Mucosa of descending colon (tissue), 3 donors: Measurements from ENCODE around the gene MTRF1L. TPM values are rescaled to one million over a fixed set of nuclear protein-coding genes. Genes with fewer than 3 reads are reported as not detected.

Experiments used
- ATAC-seq: fragments of 200-7000 bp; cut with Tn5 transposase; one replicate; pipeline ENCODE4 v1.9.1; 2020; ENCODE audit warnings: mild to moderate bottlenecking, moderate library complexity
- DNase-seq, 3 donors: peaks; one replicate each; pipeline ENCODE4 v3.0.0-alpha.2; 2020
- H3K36me3 ChIP-seq: fragments of 200-600 bp; one replicate; pipeline ENCODE4 v1.8.0; 2021; ENCODE audit warnings: low read depth, mild to moderate bottlenecking
- H3K4me1 ChIP-seq: fragments of 200-600 bp; one replicate; pipeline ENCODE4 v1.8.0; 2021; ENCODE audit warnings: low read depth, mild to moderate bottlenecking
- H3K4me3 ChIP-seq: fragments of 200-600 bp; one replicate; pipeline ENCODE4 v1.8.0; 2021; ENCODE audit warnings: mild to moderate bottlenecking
- H3K9me3 ChIP-seq: fragments of 200-600 bp; one replicate; pipeline ENCODE4 v1.8.0; 2021; ENCODE audit warnings: mild to moderate bottlenecking
- intact Hi-C, 2 donors: fragments of 100-400 bp; cut with DNase I in 1 of 2; cut with micrococcal nuclease in 1 of 2; formaldehyde crosslinking; loops; one replicate each; pipeline versions ENCODE4 v1.11.0 to v1.11.1; 2022; cut with DNase I, micrococcal nuclease
- total RNA-seq, 3 donors: library from RNA; stranded (reverse); fragmentation: NEBNext Ultra II Directional in 2 of 3; extraction: Animal tissue kit (Norgen Biotek cat#: 25700) in 2 of 3; gene quantifications; one replicate each; pipeline versions ENCODE4 v1.2.1 to v1.2.4, GENCODE V29; 2021 to 2023
- TF ChIP-seq, protein P1 (sequence below): fragments of 200-600 bp; IDR thresholded peaks from one replicate; pipeline ENCODE4 v1.8.0; 2022; ENCODE audit warnings: antibody characterized with exemption, mild to moderate bottlenecking
- donor health status: DM: no; HTN: no; CAD: no; lungs with moderate emphysema.
- donor health status: DM: no; HTN: no; CAD: no.
- donor health status: DM: no; HTN: yes; CAD: no.

The MTRF1L gene
- total RNA-seq, 3 donors from 2014 or later: 21.8 to 30.7 (median 22.2) TPM

DNA sequence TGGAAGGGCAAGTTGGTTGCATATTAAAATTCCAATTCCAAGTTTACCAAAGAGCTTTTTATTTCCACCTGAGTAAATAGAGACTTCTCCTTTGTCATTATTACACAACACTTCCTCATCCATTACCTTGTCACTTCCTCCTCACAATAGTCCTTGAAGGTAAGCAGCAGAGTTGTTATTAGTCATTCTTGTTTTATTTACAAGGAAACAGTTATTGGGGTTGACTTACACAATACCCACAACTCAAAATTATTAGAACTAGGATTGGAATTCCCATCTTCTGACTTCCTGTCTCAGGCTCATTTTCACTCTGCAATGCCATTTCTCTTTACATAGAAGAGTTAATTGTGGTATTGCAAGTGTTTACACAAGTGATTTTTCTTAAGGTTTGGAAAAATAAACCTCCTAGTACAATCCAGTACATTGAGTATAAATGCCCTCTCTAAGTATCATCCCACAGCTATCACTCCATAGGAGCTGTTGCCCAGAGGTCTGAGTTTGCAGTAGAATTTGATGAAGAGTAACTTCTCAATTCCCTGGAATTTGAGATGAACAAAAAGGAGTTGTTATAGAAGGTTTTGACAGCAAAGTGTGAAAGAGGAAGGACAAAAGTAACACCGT is 28.9 kb upstream of the MTRF1L start:
- intact Hi-C loops: loop anchor here in 1 of 2 donors (10.0 kb wide), 1 partner anchor 483 kb away; no protein-coding TSS in a partner anchor
- peak; percentile 44 for ATAC-seq
- Histone ChIP-seq H3K9me3 (no peaks in the 10 kb centered on the region), H3K4me3 (no peak overlapping the region), H3K36me3 (no peaks in the 10 kb centered on the region), H3K4me1 (peaks cover 10% of the 10 kb centered on the region)
- no peak for DNase-seq
- TF ChIP-seq, protein P1, sequence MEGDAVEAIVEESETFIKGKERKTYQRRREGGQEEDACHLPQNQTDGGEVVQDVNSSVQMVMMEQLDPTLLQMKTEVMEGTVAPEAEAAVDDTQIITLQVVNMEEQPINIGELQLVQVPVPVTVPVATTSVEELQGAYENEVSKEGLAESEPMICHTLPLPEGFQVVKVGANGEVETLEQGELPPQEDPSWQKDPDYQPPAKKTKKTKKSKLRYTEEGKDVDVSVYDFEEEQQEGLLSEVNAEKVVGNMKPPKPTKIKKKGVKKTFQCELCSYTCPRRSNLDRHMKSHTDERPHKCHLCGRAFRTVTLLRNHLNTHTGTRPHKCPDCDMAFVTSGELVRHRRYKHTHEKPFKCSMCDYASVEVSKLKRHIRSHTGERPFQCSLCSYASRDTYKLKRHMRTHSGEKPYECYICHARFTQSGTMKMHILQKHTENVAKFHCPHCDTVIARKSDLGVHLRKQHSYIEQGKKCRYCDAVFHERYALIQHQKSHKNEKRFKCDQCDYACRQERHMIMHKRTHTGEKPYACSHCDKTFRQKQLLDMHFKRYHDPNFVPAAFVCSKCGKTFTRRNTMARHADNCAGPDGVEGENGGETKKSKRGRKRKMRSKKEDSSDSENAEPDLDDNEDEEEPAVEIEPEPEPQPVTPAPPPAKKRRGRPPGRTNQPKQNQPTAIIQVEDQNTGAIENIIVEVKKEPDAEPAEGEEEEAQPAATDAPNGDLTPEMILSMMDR: no peak

DNA sequence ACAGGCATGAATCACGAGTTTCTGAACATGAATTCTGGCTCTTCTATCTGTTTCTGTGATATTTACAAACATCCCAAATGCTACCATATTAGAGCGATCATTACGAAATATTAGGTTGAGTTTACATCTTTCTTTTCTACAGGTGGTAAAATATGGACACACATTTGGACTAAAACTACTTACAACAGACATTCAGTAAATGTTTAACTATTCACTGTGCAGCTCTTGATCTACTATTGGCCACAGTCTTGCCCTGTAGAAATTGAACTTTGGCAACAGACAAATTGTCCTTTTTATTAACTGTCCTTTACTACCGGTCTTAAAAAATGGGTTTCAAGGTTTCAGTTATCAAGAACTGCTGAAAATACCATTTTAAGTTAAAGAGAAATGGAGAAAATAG is 26.5 kb upstream of the MTRF1L start:
- Histone ChIP-seq H3K9me3 (no peaks in the 10 kb centered on the region), H3K4me3 (no peak overlapping the region), H3K4me1 (peaks cover 10% of the 10 kb centered on the region), H3K36me3 (no peaks in the 10 kb centered on the region)
- no peak for ATAC-seq
- intact Hi-C loops: loop anchor here in 1 of 2 donors (10.0 kb wide), 1 partner anchor 164 kb away; no protein-coding TSS in a partner anchor
- TF ChIP-seq, protein P1: no peak
- DNase-seq: no peak

DNA sequence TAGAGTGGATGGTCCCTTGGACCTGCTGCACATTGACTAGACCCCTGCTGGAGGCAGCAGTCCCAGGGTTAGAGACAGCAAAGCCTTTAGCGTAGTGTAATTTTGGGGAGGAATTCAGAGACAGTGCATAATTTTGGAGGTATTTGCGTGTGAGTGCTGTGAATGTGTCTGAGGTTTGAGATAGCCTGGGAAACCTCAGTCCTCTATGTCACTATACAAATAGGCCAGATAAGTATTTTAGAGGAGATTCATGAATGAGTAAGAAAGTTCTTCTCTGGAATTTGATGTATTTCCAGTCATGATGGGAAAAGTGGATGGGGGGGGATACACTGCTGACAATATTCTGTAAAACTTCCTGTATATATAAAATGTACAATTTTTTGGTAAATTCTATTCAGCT is 25.8 kb upstream of the MTRF1L start:
- H3K4me1 ChIP-seq: peaks cover 10% of the 10 kb centered on the region
- no peaks in the 10 kb centered on the region for H3K9me3 ChIP-seq
- TF ChIP-seq, protein P1: no peak
- DNase-seq (no peak), ATAC-seq (no peak)
- H3K36me3 ChIP-seq: no peaks in the 10 kb centered on the region
- intact Hi-C loops: loop anchor here in 1 of 2 donors (10.0 kb wide), 1 partner anchor 163 kb away; no protein-coding TSS in a partner anchor
- H3K4me3 ChIP-seq: no peak overlapping the region

DNA sequence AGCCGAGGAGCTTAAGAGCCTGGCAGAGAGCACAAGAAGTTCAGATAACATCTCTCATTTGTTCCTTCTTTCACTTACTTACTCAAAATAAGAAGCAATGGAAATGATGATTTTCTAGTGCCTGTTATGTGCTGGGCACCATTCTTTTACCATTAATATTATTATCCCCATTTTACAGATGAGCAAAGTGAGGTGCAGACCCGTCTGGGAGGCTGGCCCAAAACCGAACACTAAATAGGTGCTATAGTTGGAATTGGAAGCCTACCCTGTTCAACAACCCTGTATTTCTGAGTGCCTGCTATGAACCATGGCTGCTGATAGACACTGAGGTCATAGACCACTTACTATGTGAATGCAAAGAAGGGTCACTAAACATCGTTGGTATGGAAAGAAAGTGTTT is 25.0 kb upstream of the MTRF1L start:
- TF ChIP-seq, protein P1: no peak
- intact Hi-C loops: loop anchor here in 1 of 2 donors (10.0 kb wide), 1 partner anchor 163 kb away; no protein-coding TSS in a partner anchor
- Histone ChIP-seq H3K9me3 (no peaks in the 10 kb centered on the region), H3K36me3 (no peaks in the 10 kb centered on the region), H3K4me1 (peaks cover 10% of the 10 kb centered on the region), H3K4me3 (no peak overlapping the region)
- no peak for DNase-seq
- ATAC-seq: no peak

DNA sequence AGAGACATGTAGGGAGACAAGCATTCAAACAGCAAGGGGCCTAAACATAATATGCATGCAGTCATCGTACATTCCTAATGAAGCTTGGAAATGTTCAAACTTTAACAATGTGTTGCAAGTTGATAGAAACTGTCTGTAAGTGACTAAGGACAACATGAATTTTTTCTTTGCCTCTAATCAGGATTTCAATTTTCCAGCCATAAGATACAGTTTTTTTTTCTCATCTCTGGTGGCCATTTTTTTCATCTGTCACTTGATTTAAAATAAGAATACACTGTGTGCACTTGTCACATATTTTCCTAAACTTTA is 22.2 kb upstream of the MTRF1L start:
- Histone ChIP-seq H3K9me3 (no peaks in the 10 kb centered on the region), H3K4me3 (no peak overlapping the region), H3K4me1 (no peaks in the 10 kb centered on the region), H3K36me3 (no peaks in the 10 kb centered on the region)
- no peak for ATAC-seq
- no peak for DNase-seq
- TF ChIP-seq, protein P1: no peak
- intact Hi-C loops: loop anchor here (5.0 to 10.0 kb wide), 2 partner anchors 160 to 162 kb away; no protein-coding TSS in a partner anchor
